D341Med (cell line): ENCODE results near the gene PLAC1.

Experiments
- DNase-seq: peaks from one replicate; pipeline ENCODE4 v3.0.0; 2012; ENCODE audit warnings: low spot score

Gene PLAC1

GRCh38 chrX:134670134-134670924 lies 12.1 kb upstream of the PLAC1 start:
- DNase-seq: no peak

GRCh38 chrX:134669378-134670098 lies 11.3 kb upstream of the PLAC1 start:
- DNase-seq: no peak

- no peak for DNase-seq
Measured at GRCh38 chrX:134664202-134664601, 5.9 kb upstream of the PLAC1 start.

GRCh38 chrX:134661295-134661694 lies 3.0 kb upstream of the PLAC1 start:
- no peak for DNase-seq

GRCh38 chrX:134660627-134661026 lies 2.4 kb upstream of the PLAC1 start:
- no peak for DNase-seq

- no peak for DNase-seq
Measured at GRCh38 chrX:134659761-134660160, 1.5 kb upstream of the PLAC1 start.

GRCh38 chrX:134658760-134659023 lies 421 bp upstream of the PLAC1 start:
- no peak for DNase-seq

GRCh38 chrX:134654398-134655012 lies 3.8 kb downstream of the PLAC1 start:
- DNase-seq: no peak

GRCh38 chrX:134653835-134654234 lies 4.4 kb downstream of the PLAC1 start:
- DNase-seq: no peak

GRCh38 chrX:134650701-134651100 lies 7.6 kb downstream of the PLAC1 start:
- no peak for DNase-seq

- DNase-seq: no peak
Measured at GRCh38 chrX:134649770-134650169, 8.5 kb downstream of the PLAC1 start.

- DNase-seq: no peak
Measured at GRCh38 chrX:134647477-134647877, 10.8 kb downstream of the PLAC1 start.

- no peak for DNase-seq
Measured at GRCh38 chrX:134646691-134647090, 11.6 kb downstream of the PLAC1 start.

GRCh38 chrX:134645936-134646543 lies 12.2 kb downstream of the PLAC1 start:
- DNase-seq: no peak

- DNase-seq: no peak
Measured at GRCh38 chrX:134642386-134642785, 15.9 kb downstream of the PLAC1 start.

- DNase-seq: no peak
Measured at GRCh38 chrX:134641346-134641745, 16.9 kb downstream of the PLAC1 start.

GRCh38 chrX:134640914-134641313 lies 17.4 kb downstream of the PLAC1 start:
- DNase-seq: no peak

GRCh38 chrX:134636851-134637250 lies 21.4 kb downstream of the PLAC1 start:
- DNase-seq: peak; percentile 48

GRCh38 chrX:134634691-134635090 lies 23.6 kb downstream of the PLAC1 start:
- DNase-seq: no peak

- no peak for DNase-seq
Measured at GRCh38 chrX:134633832-134634231, 24.4 kb downstream of the PLAC1 start.

GRCh38 chrX:134633394-134633793 lies 24.9 kb downstream of the PLAC1 start:
- DNase-seq: no peak

GRCh38 chrX:134632355-134632754 lies 25.9 kb downstream of the PLAC1 start:
- no peak for DNase-seq
